GM19238 (cell line): ENCODE measurements around the gene GSE1.

ENCODE experiments used
- DNase-seq: peaks from one replicate; pipeline ENCODE4 v3.0.0; 2011; ENCODE audit warnings: low spot score; ENCODE audit not compliant: insufficient read length

Gene GSE1

DNA sequence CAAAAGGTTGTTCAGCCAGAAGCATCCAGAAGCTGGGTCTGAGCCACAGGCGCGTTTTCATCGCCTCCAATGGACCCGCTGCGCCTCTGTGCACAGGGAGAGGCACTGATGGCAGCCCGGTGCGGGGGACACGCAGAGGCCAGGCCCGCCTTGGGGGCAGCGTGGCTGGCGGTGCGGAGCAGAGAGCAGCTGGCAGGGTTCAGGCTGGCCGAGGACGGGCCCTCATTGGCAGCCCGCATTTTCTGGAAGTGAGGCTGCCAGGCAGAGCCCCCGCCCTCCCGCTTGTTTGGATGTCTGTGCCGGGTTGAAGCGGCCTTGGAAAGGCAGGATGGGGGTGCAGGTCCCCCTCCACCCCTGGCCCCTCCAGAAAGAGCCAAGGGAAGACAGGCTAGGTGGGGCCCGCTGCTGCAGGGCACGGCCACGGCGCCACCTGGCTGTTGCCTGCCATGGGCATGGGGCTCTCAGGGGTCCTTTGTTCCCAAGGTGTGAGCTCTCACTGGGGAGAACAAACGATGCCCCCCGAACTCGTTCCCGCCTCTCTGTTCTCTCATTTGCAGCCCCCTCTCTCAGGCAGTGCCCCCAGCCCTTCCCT is 18.8 kb downstream of the GSE1 start:
- DNase-seq = no peak

DNA sequence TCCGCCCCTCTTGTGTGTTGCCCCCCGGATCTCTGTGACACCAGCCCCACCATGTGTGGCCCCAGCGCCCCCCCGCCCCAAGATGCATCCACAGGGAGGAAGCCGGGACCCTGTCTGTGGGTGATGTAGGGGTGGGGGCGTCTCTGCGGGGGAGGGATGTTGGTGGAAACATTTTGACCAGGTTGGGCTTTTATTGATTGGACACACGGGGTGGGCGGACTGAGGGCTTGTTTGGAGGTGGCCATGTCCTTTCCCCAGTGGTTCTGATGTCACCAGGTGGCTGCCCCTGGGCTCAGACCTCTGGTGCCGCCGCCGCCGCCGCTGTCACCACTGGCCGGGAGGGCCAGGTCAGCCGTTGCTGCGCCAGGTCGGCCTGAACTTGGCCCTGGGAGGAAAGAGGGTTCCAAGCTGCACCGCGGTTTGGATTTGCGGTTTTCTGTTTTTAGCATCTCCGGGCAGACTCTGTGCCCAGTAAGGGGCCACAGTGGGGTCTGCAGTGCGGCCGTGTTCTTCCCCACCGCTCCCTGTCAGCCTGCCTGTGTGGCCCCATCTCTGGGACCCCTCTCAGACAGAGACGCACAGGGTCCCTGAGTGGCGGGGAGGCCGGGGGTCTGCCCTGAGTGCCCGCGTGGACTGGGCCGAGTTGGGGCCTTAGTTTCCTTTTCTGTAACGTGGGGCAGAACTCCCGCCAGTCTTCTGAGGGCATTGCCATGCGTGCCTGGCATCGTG is 19.8 kb downstream of the GSE1 start:
- no peak for DNase-seq

DNA sequence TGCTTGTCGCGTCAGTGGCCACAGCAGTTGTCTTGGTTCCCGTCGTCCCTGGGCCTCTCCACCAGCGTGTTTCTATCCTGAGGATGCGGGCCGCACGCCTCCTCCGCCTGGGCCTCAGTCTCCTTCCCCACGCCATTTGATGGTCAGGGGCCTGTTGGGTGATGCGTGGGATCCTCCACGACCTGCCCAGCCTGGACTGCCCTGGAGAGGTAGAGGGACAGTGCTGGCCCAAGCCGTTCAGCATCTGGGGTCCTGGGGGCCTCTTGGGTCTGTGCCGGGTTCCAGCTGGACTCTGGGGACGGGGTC is 20.3 kb downstream of the GSE1 start:
- no peak for DNase-seq

DNA sequence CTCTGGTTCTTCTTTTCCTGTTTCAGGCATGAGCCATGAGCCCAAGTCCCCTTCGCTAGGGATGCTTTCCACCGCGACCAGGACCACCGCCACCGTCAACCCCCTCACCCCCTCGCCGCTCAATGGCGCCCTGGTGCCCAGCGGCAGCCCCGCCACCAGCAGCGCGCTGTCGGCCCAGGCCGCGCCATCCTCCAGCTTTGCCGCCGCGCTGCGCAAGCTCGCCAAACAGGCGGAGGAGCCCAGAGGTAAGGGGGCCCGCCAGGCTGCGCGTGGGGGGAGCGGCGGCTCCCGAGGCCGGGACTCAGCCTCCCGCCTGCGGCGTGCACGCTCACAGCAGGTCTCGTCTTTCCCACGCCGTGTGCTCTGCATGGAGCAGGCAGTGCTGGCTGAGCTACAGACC is 20.8 kb downstream of the GSE1 start:
- no peak for DNase-seq

DNA sequence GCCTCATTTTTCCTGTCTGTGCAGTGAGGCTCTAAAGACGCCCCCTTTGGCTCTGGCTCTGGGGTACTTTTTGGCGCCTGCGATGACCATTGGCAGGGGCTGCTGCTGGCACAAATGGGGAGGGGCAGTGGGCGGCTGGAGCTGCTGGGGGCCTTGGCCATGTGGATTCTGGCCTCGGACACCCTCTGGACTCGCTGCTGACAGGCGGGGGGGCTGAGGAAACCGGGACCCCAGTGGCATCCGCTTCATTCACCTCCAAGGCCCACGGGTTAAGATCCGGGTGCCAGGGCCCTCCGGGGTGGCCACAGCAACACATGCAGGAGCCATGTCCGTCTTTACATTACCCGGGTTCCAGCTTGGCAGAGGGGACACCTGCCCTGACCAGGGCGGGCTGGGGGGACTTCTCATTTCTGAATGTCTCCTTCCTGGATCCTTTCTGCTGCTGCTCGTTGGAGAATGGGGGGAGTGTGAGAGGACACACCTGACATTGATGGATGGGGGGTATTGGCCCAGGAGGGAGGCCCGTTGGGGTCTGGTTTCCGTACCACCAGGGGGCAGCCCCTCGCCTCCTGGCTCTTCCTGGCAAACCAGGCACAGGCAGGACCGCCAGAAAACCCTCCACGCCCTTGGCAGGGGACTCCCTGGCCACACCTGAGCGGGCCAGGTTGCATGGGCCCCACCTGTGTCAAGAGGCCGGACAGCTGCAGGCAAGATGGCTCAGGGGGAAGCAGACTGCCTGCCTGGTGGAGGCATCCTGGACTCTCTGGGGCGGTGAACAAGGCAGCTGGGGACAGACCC is 21.8 kb downstream of the GSE1 start:
- no peak for DNase-seq

DNA sequence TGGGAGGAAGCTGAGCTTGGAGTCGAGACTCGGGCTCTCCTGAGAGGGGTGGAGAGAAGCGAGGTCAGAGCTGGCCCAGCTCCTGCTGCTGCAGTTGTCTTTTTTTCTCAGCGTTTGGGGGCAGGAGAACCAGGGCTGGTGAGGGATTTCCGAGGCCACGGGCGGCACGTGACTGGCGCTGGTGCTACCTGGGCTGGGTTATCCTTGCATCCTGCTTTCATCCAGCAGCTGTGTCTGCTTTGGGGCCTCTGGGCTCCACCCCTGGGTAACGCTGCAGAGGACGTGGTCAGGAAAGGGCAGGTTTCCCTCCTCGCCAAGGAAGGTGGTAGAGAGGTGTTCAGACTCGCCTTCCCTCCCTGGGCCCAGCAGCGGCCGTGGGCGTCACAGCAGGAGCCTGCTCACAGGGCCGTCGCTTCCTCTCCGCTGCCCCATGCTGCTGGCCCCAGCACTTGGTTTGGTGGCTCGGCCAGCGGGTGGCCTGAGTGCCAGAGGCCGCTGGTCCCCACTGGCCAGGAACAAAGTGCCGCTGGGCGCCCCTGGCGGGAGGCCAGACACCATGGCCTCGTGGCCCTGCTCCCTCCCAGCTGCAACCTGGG is 22.5 kb downstream of the GSE1 start:
- DNase-seq = no peak

DNA sequence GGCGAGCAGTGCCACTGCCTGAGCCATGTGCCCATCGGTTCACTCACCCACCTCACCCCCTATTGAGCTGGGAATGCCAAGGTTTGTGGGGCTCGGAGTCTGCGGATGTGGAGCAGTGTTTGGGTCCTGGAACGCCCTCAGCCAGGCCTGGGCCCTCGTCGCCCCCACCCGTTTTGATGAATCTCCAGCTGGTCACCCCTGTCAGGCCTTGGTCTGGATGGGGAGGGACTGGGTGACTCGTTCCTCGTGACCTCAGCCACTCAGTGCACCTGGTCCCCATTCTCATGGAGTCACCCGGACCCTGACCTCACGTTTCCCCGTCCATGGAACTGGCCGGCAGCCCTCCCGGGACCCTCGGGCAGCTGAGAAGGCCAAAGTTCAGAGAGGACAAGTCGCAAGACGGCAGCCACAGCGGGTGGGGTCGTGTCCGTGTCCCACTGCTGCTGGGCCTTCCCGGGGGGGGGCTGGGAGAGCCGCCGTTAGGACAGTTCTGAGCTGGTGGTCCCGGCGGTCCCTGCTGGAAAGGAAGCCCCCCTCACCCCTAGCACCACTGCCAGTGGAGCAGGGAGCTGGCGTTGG is 23.2 kb downstream of the GSE1 start:
- no peak for DNase-seq

DNA sequence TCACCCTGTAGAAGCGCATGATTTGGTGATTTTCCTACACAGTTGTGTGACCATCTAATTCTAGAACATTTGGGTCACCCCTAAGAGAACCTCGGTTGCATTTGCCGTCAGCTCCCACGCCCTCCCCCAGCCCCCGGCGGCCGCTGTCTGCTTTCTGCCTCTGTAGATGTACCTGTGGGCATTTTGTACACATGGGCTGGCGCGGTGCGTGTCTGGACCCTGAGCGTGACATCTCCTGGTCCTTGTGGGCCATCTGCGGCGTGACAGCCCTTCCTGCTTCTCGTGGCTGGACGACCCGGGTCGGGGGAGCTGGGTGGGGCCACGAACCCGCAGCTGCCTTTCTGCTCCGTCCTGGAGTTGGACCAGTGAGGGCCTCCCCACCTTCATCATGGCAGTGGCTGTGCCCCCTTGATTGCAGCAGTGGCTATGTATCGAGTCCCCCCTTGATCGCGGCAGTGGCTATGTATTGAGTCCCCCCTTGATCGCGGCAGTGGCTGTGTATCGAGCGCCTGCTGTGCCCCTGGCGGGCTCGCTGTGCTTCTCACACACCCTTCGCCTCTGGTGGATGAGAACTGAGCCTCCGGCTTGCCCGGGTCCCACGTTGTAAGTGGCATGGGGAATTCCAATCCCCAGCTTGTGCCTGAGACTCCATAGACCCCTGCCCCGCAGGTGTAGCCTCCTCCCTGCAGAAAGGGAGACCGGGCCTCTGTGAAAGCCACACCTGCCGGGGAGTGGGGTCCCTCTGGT is 24.1 kb downstream of the GSE1 start:
- no peak for DNase-seq

DNA sequence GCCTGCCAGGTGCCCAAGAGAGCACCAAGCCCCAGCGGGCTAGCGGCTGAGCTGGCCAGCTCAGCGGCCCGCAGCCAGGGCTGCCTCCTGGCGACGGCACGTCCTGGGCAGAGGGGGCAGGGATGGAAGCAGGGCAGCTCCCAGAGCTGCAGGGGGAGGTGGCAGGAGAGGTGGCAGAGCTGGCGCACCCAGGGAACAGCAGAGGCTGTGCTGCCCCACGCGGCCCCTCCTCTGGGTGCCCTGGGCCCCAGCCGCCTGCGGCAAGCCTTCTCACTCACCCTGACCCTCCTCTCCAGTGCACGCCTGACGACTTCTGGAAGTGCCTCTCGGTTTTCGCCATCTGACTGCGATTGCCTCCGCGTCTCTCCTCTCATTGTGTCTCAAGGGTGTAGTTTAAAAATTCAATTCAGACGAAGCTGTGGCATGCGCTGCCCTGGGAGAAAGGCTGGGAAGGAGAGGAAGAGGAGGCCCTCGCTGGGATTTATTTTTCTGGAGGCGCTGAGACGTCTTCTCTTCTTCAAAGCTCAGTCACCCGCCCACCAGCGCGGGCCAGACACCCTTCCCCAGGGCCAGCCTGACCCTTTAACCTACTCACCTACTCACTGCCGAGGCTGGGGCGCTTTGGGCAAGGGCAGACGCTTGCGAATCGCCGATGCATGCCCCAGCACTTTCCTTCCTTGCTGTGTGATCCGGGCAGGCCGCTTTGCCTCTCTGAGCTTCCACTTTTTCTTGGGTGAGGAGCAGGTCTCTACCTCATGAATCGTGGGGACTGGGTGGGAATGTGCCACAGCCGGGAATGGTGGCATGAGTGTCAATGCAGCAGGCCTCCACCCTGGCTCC is 24.9 kb downstream of the GSE1 start:
- no peak for DNase-seq

DNA sequence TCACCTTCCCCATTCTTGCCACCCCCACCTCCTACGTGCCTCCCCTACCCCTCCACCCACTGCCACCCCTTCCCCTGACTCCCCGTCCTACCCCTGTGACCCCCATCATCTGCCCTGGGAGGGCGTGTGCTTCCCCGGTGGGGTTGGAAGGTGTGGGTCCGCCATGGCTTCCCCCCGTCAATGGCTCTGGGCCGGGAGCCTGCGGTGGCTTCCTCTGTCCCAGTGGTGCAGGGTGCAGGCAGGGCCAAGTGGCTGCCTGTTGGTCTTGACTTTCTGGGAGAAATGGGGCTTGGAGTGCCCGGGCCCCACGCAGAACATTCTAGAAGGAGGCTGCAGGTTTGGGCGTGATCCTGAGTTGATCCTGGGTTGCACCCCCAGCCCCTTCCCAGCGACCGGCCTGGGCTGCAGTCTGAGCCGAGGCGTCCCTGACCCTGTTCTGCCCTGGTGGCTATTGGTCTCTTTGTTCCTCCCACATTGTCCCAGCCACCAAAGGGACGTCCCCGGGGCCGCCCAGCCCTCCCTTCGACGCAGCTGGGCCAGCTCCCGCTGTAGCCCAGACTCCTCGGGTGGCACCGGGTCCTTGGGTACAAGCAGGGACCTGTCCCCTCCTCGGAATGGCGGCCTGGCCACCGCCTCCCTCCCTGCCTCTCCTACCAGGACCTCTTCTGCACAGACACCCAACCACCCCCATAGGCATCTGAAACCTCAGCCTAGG is 25.7 kb downstream of the GSE1 start:
- no peak for DNase-seq

DNA sequence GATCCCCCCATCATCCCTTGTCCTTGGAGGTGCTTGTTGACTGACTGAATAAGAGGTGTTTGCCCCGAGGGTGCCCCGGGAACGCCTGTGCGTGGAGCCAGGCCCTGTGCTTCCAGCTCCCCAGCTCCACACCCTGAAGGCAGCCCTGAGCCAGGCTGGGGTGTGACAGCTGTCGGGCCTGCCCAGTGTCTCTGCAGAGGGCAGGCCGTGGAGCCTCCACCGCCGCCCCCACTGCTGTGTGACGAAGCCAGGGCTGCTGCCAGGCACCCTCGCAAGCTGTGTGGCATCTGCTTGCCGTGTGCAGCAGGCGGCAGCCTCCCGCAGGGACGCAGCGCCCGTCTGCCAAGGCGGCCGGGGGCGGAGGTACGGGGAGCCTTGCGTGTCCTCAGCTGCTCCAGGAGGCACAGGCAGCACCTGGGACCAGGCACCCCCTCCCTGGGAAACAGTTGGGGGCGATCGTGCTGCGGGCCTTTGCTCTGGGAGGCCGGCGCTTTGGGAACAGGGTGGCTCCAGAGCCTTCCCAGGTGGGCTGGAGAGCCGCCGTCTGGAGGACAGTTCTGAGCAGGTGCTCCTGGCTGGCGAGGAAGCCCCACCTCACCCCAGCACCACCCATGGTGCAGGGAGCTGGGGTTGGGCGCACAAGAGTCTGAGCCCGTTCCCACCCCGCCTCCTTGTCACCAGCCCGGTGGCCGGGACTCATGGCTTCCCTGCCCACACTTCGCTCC is 26.6 kb downstream of the GSE1 start:
- DNase-seq = no peak

DNA sequence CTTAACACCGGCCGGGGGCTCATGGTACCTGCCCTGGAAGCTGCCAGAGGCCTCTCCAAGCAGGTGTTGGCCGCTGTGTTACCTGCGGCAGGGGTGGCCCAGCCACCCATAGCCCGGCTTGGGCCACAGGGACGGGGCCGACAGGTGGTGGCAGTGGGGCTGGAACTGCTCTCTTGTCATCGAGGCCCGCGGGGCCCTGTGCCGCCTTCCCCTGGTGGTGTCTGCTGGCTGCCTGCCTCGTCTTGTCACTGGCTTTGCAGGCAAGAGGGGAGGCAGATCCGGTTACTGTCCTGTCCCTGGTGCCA is 27.1 kb downstream of the GSE1 start:
- no peak for DNase-seq

DNA sequence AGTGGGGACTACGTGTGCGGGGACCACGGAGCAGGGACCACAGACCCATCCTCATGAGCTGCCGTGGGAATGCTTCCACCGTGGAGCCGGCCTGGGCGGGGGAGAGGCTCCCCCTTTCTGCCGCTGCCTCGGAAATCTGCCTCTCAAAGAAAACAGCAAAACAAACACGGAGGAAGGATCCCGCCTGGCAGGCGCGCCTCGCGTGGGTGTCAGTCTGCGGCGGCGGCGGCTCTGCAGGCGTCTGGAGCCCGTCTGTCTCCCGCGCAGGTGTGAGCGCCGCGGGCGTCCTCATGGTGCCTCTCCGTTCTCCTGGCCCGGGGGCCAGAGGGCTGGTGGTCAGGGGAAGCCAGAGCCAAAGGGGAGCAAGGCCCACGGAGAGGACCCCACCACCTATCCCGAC is 27.5 kb downstream of the GSE1 start:
- no peak for DNase-seq

DNA sequence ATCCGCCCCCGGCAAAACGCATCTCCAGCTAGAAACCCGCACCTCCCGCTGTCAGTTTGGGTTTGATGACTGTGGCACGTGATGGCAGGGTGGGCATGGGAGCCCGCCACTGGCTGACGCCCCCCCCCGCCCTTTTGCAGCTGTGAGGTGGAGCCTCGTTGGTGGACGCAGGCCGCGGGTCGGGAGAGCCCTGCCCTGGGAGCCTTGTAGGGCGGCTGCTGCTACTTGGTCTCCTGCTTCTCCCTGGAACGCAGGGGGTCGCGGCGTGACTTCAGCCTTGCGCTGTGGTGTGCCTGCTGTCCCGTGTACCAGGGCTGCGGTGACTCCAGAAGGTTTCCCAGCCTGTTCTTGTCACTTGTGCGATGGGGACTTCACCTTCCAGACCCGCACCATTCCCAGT is 28.2 kb downstream of the GSE1 start:
- DNase-seq = no peak

DNA sequence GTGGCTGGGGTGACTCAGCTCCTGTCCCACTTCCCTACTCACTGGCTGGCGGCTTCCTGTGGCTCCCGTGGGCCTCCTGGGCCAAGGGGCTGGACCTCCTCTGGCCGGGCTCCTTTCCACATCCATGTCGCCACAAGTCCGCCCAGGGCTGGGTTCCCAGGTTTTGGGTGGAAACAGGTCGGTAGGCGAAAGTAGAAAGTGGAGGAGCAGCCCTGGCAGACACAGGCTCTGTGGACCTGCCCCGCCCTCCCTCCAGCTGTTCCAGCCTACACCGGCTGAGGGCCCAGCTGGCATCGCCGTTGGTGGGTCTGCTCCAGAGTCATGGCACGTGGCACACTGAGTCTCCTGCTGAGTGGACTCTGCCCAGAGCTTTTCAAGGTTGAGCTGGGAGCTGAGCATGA is 28.7 kb downstream of the GSE1 start:
- DNase-seq = no peak

DNA sequence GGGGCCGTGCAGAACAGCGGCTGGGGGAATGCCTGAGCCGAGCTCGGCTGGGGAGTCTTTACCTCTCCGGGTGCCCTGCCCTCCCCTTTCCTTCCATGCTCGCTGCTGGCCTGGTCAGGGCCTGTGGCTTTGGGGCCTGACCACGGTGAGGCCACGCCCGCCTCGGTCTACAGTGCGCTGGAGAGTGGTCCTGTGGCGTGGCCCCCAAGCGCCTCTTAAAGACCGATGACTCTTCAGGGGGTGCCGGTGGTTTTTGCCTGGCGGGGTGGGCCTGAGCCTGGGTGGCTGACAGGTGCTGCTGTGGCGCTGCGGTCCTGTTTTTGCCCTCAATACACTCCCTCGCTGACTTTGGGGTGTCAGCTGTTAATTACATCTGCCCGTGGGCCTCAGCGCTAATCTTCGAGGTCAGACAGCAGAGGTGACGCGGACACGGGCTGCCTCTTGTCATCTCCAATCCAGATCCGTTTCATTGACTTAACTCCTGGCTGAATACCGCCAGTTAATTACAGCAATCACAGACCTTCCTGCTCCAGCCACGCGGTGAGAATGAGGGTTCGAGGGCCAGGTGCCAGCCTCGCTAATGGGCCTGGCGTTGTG is 29.7 kb downstream of the GSE1 start:
- no peak for DNase-seq

DNA sequence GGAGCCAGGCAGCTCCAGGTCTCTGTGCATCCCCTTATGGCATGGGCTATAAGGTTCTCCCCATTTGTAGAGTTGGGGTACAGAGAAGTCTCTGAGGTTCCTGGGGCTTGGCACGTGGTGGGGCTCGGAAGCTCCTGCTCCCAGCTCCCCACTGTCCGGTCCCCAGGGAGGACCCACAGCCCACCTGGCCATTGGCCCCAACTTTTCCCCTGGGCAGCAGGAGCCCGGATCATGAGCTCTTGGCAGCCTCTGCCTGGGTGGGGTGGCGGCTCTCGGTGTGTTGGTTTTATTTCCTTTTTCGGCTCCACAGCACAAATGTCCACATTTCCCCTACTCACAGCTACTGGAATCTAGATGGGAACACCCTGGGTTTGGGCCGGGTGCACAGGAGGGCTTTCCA is 30.5 kb downstream of the GSE1 start:
- no peak for DNase-seq

DNA sequence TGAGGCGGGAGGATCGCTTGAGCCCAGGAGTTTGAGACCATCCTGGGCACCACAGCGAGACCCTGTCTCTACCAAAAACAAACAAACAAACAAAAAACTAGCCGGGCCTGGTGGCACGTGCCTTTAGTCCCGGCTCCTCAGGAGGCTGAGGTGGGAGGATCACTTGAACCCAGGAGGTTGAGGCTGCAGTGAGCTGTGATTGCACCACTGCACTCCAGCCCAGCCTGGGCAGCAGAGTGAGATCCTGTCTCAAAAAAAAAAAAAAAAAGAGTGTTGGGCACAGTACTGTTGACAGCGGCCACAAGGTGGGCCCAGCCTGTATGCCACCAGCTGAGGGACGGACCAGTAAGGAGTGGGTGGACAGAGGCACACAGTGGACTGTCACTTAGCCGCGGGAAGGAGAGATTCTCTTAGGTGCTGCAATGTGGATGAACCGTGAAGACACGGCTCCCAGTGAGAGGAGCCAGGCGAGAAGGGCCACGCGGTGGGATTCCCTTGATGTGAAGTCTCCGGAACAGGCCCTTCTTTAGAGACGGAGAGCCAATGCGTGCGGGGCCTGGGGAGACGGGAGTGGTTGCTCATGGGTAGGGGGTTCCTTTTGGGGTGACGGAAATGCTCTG is 31.1 kb downstream of the GSE1 start:
- DNase-seq = no peak
